ENCODE data around the gene FOXP1. TPM values are rescaled to one million over a fixed set of nuclear protein-coding genes. Genes with fewer than 3 reads are reported as not detected.
A peak's percentile ranks its signal among the peaks of the same experiment; 100 is the strongest.
"Not testable (repeated sequence)": the region's sequence is repeated elsewhere in the genome, so short reads cannot be mapped to it uniquely, and the experiment has no call there.

FOXP1 gene
- total RNA-seq, 1 donor from 2014 or later, result 113 TPM

DNA sequence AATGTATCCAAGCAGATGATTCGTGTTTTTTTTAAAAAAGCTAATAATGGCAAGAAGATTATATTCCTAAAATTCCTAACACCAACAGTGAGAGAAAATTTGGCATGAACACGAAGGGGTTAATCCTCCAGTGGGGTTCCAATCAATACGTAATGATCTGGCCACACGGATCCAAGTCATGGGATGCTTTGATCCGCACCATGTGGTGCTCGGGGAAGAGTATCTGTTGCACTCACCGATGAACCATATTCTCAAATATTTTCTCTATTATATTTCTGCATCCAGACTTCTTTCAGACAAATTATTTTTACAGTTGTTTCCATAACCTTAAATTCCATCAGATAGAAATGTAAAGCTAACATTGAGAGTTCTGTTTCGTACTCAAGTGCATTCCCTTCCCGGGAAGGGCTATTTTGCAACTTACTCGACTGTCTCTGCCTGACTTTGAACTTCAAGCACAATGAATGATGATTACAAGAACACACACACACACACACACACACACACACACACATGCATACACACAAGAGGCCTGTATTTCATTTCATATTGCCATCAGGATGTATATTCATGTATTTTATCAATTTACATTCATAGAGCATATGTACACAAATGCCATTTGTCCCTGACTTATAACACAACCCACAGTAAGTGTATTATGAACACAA is 567.2 kb downstream of the FOXP1 start:
- peak overlapping the region; percentile 7 for H3K4me3 Mint-ChIP-seq
- peaks cover 14% of the 10 kb centered on the region for H3K4me1 Mint-ChIP-seq (ENCODE audit: unreplicated experiment)
- H3K9me3 Mint-ChIP-seq, result no peaks in the 10 kb centered on the region
- no peak for DNase-seq (ENCODE audit: extremely low spot score, unreplicated experiment)
- H3K36me3 Mint-ChIP-seq, result peaks cover 31% of the 10 kb centered on the region
- peak overlapping the region; percentile 63 for H3K27ac Mint-ChIP-seq
- TF ChIP-seq CTCF (conservative IDR thresholded peaks at IDR 0.05), result no peak
- H3K27me3 Mint-ChIP-seq, result no peaks in the 10 kb centered on the region

DNA sequence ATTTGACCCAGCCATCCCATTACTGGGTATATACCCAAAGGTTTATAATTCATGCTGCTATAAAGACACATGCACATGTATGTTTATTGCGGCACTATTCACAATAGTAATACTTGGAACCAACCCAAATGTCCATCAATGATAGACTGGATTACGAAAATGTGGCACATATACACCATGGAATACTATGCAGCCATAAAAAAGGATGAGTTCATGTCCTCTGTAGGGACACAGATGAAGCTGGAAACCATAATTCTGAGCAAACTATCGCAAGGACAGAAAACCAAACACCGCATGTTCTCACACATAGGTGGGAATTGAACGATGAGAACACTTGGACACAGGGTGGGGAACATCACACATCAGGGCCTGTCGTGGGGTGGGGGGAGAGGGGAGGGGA is 568.9 kb downstream of the FOXP1 start:
- H3K27ac Mint-ChIP-seq; H3K27me3 Mint-ChIP-seq; DNase-seq (ENCODE audit: extremely low spot score, unreplicated experiment); H3K4me3 Mint-ChIP-seq; H3K9me3 Mint-ChIP-seq: not testable (repeated sequence)
- peaks cover 24% of the 10 kb centered on the region for H3K36me3 Mint-ChIP-seq
- H3K4me1 Mint-ChIP-seq (ENCODE audit: unreplicated experiment), result peaks cover 14% of the 10 kb centered on the region

DNA sequence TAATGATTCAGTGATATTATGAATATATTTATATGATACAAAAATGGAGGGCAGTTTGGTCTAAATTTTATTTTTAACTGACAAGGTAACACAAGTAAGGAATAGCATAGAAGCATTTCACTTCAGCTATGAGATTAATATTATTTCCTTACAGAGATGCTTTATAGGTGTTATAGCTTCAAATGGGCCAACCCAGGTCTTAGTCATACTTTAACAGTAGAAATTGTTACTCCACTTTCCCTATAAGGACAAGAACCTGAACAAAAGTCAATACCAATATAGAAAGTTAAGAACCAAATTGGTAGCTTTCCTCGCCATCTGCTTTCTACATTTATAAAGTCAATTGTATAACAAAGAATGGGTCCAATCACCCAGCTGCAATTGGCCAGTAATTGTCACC is 570.6 kb downstream of the FOXP1 start:
- DNase-seq (ENCODE audit: extremely low spot score, unreplicated experiment), result no peak
- Mint-ChIP-seq H3K4me3 (no peak overlapping the region), H3K9me3 (no peaks in the 10 kb centered on the region), H3K4me1 (ENCODE audit: unreplicated experiment) (peaks cover 18% of the 10 kb centered on the region), H3K27ac (no peak overlapping the region), H3K27me3 (no peaks in the 10 kb centered on the region), H3K36me3 (peaks cover 24% of the 10 kb centered on the region)
- TF ChIP-seq CTCF (conservative IDR thresholded peaks at IDR 0.05), result no peak

- Mint-ChIP-seq H3K4me1 (ENCODE audit: unreplicated experiment) (peaks cover 28% of the 10 kb centered on the region), H3K36me3 (peaks cover 25% of the 10 kb centered on the region), H3K27ac (peak overlapping the region; percentile 36), H3K4me3 (no peak overlapping the region), H3K27me3 (no peaks in the 10 kb centered on the region), H3K9me3 (no peaks in the 10 kb centered on the region)
- no peak for DNase-seq (ENCODE audit: extremely low spot score, unreplicated experiment)
- no peak for TF ChIP-seq CTCF (conservative IDR thresholded peaks at IDR 0.05)
Measured at GRCh38 chr3:71011565-71012287, 571.8 kb downstream of the FOXP1 start.

DNA sequence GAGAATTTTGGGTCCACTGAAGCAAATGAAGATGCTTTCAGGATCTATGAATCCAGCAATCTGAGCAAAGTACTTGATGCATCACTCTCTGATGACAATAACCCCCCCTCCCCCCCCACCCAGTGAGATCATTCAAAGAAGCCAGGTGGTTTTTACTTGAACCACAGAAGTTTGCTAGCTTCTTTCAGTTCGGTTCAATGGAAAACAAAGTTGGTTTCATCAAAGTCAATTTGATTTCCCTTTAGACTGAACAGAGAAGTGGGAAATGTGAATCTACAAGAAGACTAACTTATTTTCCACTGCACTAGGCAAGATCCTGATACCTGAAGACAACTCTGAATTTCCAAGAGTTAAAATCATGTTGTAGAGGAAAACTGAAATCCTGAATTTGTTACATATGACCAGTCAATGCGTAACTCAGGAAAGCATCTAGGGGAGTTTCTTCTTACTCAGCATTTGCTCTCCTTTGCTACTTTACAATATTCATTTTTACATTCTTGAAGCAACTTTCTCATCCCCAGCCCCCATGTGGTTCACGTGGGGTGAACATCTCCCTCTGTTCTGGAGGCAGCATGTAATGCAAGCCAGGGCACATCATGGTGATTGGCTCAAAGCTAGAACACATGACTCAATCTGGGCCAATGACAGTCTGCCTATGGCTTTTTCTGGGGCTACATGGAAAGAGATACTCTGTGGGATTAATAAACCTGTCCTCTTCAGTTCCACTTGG is 572.6 kb downstream of the FOXP1 start:
- no peak for TF ChIP-seq CTCF (conservative IDR thresholded peaks at IDR 0.05)
- peak overlapping the region; percentile 36 for H3K27ac Mint-ChIP-seq
- H3K27me3 Mint-ChIP-seq, result no peaks in the 10 kb centered on the region

More for the DNA sequence above, 572.6 kb downstream of the FOXP1 start:
- H3K36me3 Mint-ChIP-seq, result peaks cover 25% of the 10 kb centered on the region
- peaks cover 28% of the 10 kb centered on the region for H3K4me1 Mint-ChIP-seq (ENCODE audit: unreplicated experiment)
- no peaks in the 10 kb centered on the region for H3K9me3 Mint-ChIP-seq
- DNase-seq (ENCODE audit: extremely low spot score, unreplicated experiment), result no peak
- H3K4me3 Mint-ChIP-seq, result no peak overlapping the region

Measured in type B pancreatic cell (in vitro differentiated cells).